NCI-H1048 (cell line): ENCODE data around the gene GARIN5A.
A peak's percentile ranks its signal among the peaks of the same experiment; 100 is the strongest.

ENCODE experiments used
- DNase-seq: peaks from one replicate; lab custom pipeline; 2025; lab: John Stamatoyannopoulos, UW

GARIN5A gene

DNA sequence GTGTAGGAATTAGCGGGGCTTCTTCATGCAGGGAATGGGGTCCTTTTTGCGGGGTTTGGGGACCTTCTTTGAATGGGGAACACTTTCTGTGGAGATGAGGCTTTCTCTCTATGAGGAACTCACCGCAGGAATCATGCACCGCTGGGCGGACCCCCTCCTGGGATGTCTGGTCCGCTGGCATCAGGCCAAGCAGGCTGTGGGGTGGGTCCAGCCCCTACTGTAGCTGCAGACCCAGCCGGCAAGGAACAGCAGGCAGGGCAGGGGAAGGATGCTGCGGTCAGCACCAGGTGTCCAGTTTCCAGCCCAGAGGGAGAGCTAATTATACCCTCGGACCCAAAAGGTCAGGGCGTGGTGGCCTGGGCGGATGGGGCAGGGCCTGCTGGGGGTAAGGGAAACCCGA lies 42.1 kb downstream of the GARIN5A start:
- no peak for DNase-seq

DNA sequence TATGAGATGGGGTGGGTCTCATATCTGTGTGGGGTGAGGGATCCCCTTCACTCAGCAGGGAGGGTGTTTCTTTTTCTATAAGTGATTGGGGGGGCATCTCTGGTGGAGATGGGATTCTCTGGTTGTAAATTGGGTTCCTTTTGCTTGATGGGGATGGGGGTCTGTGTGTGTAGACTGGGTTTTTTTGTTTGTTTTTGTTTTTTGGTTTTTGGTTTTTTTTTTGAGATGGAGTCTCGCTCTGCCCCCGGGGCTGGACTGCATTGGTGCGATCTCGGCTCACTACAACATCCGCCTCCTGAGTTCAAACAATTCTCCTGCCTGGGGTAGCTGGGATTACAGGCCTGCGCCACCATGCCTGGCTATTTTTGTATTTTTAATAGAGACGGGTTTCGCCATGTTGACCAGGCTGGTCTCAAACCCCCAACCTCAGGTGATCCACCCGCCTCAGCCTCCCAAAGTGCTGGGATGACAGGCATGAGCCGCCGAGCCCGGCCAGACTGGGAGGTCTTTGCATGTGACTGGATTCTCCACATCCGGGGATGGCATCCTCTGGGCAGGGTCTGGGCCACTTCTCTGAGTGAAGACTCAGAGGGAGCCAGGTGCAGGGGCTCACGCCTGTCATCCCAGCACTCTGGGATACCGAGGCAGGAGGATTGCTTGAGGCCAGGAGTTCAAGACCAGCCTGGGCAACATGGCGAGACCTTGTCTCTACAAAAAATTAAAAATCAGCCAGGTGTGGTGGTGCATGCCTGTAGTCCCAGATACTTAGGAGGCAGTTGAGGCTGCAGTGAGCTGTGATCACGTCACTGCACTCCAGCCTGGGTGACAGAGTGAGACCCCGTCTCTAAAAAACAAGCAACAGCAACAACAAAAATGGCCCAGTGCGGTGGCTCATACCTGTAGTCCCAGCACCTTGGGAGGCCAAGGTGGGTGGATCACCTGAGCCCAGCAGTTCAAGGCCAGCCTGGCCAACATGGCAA lies 43.2 kb downstream of the GARIN5A start:
- DNase-seq = no peak

DNA sequence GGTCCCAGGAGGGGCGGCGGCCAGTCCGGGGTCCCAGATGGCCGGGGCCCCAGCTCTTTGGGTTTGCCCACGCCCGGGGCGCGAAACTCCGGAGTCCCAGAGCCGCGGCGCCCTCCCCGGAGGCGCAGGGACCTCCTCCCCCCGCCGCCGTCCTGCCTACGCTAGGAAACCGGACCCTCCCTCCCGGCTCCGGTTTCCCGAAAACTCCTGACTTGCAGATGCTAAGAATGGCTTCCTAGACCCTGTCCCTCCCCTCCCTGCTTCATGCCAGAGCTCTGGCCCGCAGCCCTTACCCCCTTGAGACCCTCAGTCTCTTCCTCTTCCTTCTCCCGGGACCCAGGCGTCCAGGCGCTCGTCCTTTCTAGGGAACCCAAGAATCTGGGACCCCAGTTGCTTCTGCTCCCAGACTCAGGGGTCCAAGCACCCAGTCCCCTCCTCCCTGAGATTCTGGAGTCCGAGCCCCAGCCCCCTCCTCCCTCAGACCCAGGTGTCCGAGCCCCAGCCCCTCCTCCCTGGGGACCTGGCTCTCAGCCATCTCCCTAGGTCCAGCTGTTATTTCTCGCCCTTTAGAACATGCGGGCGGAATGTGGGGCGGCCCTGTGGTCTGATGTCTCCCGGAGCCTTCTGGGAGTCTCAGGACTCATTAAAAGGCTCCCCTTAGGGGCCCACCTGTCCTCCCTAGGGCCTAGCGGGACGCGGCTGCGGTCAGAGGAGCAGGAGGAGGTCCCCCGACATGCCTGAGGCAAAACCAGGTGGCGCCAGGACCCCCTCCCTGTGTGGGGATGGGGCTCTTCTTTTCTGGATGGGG lies 44.2 kb downstream of the GARIN5A start, which contains the start of gene MYBPC2:
Gene MYBPC2 (plus strand): TSS at position 672 of the 808 bp plus-strand sequence. CDS start 62 bp downstream, at position 734.
- DNase-seq = no peak

DNA sequence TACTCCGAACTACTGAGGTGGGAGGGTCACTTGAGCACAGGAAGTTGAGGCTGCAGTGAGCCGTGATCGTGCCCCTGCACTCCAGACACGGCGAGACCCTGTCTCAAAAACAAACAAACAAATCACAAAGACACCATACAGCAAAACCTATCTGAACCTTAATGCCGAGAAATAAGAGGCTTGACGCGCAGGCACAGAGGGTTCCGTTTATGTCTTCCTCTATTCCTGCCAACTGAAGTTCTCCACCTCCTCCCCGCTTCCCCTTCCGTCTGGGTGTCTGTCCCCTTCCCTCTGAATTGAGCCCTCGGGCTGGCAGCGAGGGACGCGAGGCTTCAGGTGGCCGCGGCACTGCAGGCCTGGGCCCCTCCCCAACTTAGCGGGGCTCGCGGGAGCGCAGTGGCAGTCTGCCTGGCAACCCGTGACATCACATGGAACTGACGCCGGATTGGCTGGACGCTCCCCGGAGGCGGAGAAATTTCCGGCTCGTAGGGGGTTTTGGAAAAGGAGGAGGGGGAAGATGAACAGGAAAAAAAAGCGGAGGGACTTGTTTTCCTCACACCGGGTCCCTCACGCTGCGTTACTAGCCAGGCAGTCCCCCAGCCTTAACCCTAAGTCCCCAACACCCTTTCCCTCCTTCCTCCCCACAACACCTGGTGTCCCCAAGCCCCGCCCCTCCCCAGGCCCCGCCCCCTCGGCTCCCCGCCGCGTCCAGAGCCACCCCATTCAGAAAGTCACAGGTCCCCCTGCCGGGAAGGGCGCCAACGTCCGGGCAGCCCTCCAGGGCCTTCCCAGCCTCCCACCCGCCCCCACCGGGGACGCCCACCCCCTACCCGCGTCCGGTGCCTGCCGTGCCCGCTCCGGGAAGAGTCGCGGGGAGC lies 45.1 kb downstream of the GARIN5A start:
- DNase-seq = peak; percentile 47

DNA sequence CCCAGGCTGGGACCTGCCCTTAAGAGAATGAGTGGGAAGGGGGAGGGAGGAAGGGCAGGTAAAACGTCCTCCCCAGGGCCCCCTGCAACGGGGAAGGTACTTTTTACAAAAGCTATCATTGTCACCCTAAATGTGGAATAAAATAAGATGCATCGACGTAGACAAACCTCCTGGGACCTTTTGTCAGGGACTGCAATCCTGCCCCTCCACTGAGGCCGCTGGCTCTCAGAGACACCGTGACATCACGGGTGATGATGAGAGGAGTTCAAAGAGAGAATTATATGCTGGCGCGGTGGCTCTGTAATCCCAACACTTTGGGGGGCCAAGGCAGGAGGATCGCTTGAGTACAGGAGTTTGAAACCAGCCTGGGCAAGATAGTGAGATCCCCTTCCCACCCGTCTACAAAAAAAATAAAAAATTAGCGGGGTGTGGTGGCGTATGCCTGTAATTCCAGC lies 45.7 kb downstream of the GARIN5A start:
- DNase-seq = no peak

DNA sequence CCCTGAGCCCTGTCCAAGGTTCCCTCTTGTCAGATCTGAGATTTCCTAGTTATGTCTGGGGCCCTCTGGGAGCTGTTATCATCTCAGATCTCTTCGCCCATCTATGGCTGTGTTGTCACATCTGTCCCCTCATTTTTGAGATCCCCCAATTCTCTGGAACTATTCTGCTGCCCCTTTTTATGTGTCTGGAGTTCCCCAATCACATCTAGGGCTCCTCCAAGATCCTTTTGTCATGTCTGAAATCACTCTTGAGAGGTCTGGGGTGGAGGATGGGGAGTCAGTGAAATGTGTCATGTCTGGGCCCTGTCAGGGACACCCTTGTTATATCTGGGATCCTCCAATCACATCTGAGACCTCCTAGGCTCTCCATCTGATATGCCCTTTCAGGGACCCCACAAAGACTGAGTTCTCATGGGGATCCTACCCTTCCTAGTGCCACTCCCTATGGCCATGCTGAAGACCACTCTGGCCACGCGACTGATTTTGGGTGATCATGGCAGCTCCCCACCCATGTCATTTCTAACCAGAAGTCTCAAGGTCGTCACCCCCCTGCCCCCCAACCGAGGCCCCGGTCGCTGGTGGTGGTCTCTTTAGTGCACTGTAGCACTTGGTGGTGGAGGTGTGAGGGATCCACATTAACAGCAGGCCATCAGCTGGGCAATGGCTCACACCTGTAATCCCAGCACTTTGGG lies 47.7 kb downstream of the GARIN5A start:
- DNase-seq = no peak

DNA sequence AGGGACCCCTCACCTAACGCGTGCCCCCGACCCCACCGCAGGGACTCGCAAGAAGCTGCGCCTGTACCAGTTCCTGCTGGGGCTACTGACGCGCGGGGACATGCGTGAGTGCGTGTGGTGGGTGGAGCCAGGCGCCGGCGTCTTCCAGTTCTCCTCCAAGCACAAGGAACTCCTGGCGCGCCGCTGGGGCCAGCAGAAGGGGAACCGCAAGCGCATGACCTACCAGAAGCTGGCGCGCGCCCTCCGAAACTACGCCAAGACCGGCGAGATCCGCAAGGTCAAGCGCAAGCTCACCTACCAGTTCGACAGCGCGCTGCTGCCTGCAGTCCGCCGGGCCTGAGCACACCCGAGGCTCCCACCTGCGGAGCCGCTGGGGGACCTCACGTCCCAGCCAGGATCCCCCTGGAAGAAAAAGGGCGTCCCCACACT lies 48.6 kb downstream of the GARIN5A start:
- no peak for DNase-seq

DNA sequence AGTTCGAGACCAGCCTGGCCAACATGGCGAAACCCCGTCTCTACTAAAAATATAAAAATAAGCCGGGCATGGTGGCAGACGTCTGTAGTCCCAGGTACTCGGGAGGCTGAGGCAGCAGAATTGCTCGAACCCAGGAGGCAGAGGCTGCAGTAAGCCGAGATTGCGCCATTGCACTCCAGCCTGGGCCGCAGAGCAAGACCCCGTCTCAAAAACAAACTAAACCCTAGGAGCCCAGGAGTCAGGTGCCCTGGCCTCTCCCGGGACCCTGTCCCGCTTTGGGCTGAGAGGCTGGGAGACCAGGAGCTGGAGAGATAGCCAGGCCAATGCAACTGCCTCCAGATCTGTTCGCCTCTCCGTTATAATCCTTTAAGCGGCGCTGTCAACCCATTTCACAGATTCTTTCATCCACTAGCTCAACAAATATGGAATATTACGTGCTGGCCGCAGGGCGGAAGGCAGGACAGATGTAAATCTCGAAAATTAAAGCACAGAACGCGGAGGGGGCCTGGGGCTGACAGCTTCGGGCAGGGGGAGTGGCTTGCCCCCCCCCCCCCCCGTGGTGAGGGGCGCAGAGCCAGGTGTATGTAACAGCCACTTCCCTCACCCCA lies 49.2 kb downstream of the GARIN5A start:
- no peak for DNase-seq

DNA sequence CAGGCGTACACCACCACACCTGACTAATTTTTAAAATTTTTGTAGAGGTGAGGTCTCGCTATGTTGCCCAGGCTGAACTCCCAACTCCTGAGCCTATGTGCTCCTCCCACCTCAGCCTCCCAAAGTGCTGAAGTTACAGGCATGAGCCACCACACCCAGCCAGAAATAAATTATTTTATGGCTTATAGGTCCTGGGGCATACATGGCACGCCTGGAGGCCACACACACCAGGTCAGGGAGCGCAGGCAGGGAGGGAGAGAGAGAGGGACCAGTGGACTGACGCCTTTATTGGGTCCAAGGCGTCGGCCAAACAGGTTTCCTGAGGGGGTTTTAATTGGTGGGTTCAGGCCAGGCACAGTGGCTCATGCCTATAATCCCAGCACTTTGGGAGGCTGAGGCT lies 51.1 kb downstream of the GARIN5A start:
- no peak for DNase-seq

DNA sequence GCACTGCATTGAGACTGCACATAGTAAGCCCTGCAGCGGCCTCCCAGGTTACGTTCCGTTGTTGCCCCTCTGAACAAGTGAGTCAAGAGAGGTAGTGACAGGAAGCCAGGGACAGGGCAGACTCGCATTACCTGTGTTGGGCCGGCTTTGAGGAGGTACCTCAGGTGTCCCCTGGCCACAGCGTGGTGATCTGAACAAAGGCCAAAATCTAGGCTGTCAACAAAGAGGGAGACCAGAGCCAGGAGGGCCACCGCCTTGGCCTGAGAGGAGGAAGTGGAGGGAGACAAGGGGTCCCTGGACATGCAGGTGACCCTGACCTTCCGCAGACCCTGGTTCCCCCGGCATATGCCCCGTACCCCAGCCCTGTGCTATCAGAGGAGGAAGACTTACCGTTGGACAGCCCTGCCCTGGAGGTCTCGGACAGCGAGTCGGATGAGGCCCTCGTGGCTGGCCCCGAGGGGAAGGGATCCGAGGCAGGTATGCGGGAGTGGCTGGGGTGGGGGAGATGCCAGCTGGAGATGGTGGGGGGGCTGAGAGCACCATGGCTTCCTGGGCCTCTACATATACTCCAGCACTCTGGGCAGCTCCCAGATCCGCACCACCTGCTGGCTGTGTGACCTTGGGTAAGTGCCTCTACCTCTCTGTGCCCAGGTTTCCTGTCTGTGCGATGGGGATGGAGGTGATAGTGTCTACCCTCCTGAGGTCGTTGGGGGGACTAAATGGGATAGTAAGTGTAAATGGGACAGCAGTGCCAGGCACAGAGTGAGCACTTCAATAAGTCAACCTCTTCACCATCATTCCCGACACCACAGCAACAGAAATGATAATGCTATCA lies 53.2 kb downstream of the GARIN5A start:
- no peak for DNase-seq

DNA sequence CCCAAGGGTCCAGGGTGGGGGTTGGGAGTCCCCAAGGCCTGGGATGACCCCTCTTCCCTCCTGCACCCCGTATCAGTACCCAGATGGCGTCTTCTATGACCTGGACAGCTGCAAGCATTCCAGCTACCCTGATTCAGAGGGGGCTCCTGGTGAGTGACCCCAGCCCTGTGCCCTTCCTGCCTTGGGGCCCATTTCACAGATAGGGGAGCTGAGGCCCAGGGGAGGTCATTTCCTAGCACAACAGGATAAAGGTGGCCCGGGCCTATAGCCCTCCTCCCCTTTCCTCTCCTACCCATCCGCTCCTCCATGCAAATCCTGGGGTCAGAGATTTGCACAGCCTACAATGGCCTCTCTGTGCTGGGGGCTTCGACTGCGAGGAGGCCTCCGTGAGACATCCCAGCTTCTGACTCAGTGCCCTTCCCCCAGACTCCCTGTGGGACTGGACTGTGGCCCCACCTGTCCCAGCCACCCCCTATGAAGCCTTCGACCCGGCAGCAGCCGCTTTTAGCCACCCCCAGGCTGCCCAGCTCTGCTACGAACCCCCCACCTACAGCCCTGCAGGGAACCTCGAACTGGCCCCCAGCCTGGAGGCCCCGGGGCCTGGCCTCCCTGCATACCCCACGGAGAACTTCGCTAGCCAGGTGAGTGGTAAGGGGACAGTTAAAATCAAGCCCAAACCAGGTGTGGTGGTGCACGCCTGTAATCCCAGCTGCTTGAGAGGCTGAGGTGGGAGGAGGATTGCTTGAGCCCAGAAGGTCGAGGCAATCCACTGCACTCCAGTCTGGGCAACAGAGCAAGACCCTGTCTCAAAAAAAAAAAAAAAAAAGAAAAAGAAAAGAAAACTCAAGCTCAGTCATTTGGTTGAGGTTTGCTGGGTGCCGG lies 54.0 kb downstream of the GARIN5A start:
- DNase-seq = no peak

DNA sequence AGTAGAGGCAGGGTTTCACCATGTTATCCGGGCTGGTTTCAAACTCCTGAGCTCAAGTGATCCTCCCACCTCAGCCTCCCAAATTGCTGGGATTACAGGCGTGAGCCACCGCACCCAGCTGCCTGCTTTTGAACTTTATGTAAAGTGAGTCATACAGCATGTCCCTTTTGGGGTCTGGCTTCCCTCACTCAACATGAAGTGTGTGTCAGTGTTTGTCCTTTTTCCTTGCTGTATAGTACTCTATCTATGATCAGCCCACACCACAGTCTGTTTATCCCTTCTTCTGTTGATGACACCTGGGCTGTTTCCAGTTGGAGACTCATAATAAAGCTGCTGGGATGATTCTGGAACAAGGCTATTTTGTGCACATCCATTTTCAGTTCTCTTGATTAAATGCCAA lies 55.8 kb downstream of the GARIN5A start:
- DNase-seq = no peak

DNA sequence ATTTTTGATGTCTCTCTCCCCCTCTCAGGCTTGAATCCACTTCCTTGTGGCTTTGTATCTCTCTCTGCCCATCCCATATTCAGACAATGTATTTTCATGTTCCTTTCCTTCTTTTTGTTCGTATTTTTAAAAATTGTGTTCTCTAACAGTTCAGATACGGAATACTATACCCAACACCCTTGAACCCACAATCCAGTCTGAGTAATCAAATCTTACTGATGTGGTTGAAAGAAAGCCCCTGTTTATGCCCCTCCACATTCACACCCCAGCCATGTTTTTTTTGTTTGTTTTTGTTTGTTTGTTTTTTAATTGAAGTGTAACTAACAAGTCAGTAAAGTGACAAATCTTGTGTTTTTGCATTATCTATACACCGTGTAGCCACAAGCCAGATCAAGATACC lies 56.5 kb downstream of the GARIN5A start:
- no peak for DNase-seq

DNA sequence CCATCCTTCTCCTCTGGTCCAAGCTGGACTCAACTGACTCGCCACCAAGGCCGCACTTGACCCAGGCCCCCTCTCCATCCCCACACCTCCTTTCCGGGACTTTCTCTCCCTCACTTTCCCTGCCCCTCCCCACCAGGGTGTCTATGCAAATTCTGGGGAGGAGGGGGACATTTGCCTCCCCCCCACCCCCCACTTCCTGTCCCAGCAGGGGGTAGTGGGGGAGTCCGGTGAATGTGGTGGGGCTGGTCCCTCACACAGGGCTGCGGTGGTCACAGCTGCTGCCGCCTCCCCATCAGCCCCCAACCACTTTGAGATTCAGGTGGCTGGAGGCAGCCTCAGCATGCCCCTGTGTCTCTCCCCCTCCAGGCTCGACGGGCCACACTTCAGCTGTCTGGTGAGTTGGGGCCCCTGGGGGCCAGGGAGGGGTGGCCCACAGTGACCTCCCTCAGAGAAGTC lies 57.0 kb downstream of the GARIN5A start:
- DNase-seq = no peak

DNA sequence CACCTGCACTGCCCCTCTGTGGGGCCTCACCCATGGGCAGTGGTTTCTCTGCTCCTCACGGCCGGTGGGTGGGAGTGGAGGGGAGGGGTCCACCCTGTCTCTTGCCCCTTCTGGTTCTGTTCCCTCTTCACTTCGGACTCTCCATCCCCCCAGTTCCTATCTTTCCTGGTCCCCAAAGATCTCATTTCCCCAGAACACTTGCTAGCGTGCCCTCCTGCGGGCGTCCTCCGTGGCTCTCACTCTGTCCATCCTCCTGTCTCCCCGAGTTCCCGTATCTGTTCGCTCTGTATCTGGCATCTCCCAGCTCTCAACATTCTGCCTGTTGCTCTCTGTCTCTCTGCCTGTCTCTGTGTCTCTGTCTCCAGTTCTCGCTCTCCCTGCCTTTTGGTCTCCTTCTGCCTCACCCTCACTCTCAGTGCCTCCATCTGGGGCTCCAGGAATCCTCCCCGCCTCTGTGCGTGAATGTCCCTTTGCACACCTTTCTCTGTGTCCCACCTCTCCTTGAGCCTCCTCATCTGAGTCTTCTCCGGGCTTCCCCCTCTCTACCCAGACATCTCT lies 57.5 kb downstream of the GARIN5A start:
- no peak for DNase-seq

DNA sequence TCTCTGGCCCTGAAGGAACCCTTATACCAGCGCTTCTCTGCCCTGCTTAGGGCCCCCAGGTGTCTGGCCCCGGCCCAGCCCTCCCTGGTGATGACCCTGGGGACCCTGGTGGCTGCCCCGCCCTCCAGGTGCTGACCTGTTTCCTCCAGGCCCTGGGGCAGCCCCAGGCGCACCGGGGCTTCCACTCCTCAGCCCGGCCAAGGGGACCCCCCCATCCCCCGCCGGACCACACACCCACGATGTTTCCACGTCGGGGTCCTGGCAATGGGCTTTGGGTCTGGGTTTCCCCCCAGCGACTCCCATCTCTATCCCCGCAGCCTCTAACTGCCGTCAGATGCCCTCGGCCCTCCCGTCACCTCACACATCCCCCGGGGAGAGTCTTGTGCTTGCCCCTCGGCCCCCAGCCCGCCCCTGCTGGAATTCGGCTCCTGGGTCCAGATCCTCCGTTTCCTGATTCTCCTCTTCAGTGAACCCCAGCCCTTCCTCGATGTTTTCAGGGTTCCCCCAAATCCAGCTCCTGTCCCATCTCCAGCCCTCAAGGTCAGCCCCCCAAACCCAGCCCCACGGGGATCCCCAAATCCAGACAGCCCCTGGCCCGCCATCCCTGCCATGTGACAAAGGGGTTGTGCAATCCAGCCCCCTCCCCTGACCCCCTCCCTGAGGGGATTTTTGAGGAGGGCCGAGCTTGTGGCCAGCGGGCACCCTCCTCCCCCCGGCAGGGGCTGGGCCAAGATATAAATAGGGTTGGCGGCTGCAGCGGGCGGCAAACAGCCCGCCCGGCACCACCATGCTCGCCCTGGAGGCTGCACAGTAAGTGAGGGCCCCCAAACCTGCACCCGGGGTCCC lies 58.2 kb downstream of the GARIN5A start, which contains the start of gene SPIB:
Gene SPIB (plus strand): TSS at position 763 of the 846 bp plus-strand sequence. CDS start 25 bp downstream, at position 788.
- no peak for DNase-seq
